Testis (tissue), 2 donors: ENCODE results near the gene PRTG.

Experiments used
- POLR2A ChIP-seq: fragments of 450-650 bp; IDR thresholded peaks from one replicate; pipeline ENCODE4 v1.6.1; 2017; ENCODE audit warnings: antibody characterized with exemption, mild to moderate bottlenecking, moderate library complexity
- TF ChIP-seq, protein P1 (sequence below), 3 experiments: fragments of 450-650 bp in 2 of 3; fragments of 200-600 bp in 1 of 3; sonication (generic) in 1 of 3; IDR thresholded peaks; one replicate each; pipeline ENCODE4 v1.5.1; 2016 to 2019; ENCODE audit warnings: antibody characterized with exemption in 3 of 3, mild to moderate bottlenecking in 2 of 3, moderate library complexity in 1 of 3

DNA sequence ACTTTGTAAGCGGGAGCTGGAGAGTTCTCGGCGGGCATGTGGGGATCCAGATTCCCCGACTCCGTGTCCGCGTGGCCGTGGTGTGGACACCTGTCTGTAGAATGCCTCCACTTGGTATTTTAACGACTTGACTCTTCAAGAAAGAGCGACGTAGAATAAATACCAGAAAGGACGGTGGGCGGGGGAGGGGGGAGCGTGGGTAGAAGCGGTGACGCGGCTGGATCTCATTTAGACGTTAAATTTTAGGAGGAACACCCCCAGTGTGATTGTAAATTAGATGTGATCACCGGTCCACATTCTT, 154.2 kb downstream of the PRTG start:
- TF ChIP-seq, protein P1, sequence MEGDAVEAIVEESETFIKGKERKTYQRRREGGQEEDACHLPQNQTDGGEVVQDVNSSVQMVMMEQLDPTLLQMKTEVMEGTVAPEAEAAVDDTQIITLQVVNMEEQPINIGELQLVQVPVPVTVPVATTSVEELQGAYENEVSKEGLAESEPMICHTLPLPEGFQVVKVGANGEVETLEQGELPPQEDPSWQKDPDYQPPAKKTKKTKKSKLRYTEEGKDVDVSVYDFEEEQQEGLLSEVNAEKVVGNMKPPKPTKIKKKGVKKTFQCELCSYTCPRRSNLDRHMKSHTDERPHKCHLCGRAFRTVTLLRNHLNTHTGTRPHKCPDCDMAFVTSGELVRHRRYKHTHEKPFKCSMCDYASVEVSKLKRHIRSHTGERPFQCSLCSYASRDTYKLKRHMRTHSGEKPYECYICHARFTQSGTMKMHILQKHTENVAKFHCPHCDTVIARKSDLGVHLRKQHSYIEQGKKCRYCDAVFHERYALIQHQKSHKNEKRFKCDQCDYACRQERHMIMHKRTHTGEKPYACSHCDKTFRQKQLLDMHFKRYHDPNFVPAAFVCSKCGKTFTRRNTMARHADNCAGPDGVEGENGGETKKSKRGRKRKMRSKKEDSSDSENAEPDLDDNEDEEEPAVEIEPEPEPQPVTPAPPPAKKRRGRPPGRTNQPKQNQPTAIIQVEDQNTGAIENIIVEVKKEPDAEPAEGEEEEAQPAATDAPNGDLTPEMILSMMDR (IDR thresholded peaks at IDR 0.05): no peak
- TF ChIP-seq POLR2A: no peak
